A673 (cell line): ENCODE data around the gene AMPD2. TPM values are rescaled to one million over a fixed set of nuclear protein-coding genes. Genes with fewer than 3 reads are reported as not detected.

Source experiments
- BruUV-seq: library from RNA; stranded (reverse); fragments of 400-500 nt; replicated peaks from 2 replicates; lab custom pipeline; 2021; lab: Mats Ljungman, UMichigan
- CTCF ChIA-PET: fragments of 300-600 bp; sonication (Branson Sonifier 250); formaldehyde crosslinking; loops from one replicate; lab custom pipeline; 2022; ENCODE audit warnings: antibody characterized with exemption; lab: Charles Lee
- POLR2A ChIA-PET: fragments of 300-600 bp; sonication (Branson Sonifier 250); formaldehyde crosslinking; loops from one replicate; lab custom pipeline; 2022; ENCODE audit warnings: antibody characterized with exemption; ENCODE audit not compliant: low non-redundant PET; lab: Charles Lee
- DNase-seq: peaks from one replicate; pipeline ENCODE4 v3.0.0-alpha.2; 2015; ENCODE audit warnings: low spot score
- H3K27ac ChIP-seq: fragments of 200-600 bp; sonication (generic); 2 replicates; pipeline ENCODE4 v1.5.1; 2016; ENCODE audit warnings: mixed run types, low read depth, mild to moderate bottlenecking, mixed read lengths, antibody characterized with exemption, low read length; ENCODE audit not compliant: poor library complexity, severe bottlenecking
- H3K27me3 ChIP-seq: fragments of 200-600 bp; sonication (generic); replicated peaks from 2 replicates; pipeline ENCODE4 v1.6.1; 2017; ENCODE audit warnings: mixed run types, low read depth, mild to moderate bottlenecking, mixed read lengths, antibody characterized with exemption, low read length; ENCODE audit not compliant: insufficient read depth, poor library complexity
- H3K36me3 ChIP-seq: fragments of 200-600 bp; sonication (generic); 2 replicates; pipeline ENCODE4 v1.6.1; 2016; ENCODE audit warnings: mixed run types, mild to moderate bottlenecking, mixed read lengths, antibody characterized with exemption, low read length; ENCODE audit not compliant: insufficient read depth, poor library complexity, severe bottlenecking
- H3K4me1 ChIP-seq: fragments of 200-600 bp; sonication (generic); 2 replicates; pipeline ENCODE4 v1.6.1; 2017; ENCODE audit warnings: mixed run types, mild to moderate bottlenecking, mixed read lengths, antibody characterized with exemption, low read length; ENCODE audit not compliant: insufficient read depth, poor library complexity, severe bottlenecking
- H3K4me3 ChIP-seq: fragments of 200-600 bp; sonication (generic); 2 replicates; pipeline ENCODE4 v1.5.1; 2016; ENCODE audit warnings: low read depth, mixed run types, mild to moderate bottlenecking, mixed read lengths, low read length; ENCODE audit not compliant: poor library complexity, severe bottlenecking
- H3K9me3 ChIP-seq: fragments of 200-600 bp; sonication (generic); 2 replicates; pipeline ENCODE4 v1.6.1; 2016; ENCODE audit warnings: mixed run types, low read depth, mild to moderate bottlenecking, mixed read lengths, antibody characterized with exemption, low read length; ENCODE audit not compliant: poor library complexity, severe bottlenecking
- EZH2 ChIP-seq: fragments of 200-600 bp; sonication (generic); IDR thresholded peaks from 2 replicates; pipeline ENCODE4 v1.6.1; 2017; ENCODE audit warnings: borderline replicate concordance, low read depth, mild to moderate bottlenecking, mixed read lengths, antibody characterized with exemption, low read length; ENCODE audit not compliant: poor library complexity, severe bottlenecking
- intact Hi-C: fragments of 100-400 bp; cut with micrococcal nuclease; formaldehyde crosslinking; loops from one replicate; pipeline ENCODE4 v1.10.0; 2022; ENCODE audit not compliant: unreplicated experiment
- total RNA-seq: library from RNA; stranded (reverse); gene quantifications from 2 replicates; pipeline ENCODE4 v1.2.3, GENCODE V29; 2021
- TF ChIP-seq, protein P1 (sequence below): fragments of 300-800, 200-600 bp; sonication (generic); conservative IDR thresholded peaks from 2 replicates; pipeline ENCODE4 v1.5.1; 2017; ENCODE audit warnings: low read depth, mild to moderate bottlenecking, antibody characterized with exemption, low read length, moderate library complexity, mixed read lengths

Gene AMPD2
- total RNA-seq, 1 experiment from 2014 or later, result 132 TPM

DNA sequence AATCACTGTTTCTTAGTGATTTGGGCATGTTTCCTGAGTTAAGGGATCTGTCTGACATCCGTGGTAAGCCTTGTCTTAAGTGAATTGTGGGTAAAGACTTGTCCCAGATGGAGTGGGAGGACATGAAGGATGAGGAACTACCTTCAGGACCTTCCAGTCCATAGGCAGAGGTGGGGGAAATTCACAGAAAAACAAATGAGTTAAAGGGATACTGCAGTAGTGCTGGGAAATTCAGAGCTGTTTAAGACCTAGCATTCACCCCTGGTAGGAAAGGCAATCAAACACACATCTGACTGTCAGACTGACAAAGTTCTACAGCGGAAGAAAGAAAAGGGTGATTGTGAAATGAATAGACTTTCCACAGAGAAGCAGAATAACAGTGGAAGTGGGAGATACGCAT lies 3.2 kb upstream of the AMPD2 start:
- POLR2A ChIA-PET, result no interaction called here
- Histone ChIP-seq H3K9me3 (no peaks in the 10 kb centered on the region), H3K36me3 (no peaks in the 10 kb centered on the region), H3K4me3 (no peak overlapping the region), H3K27me3 (no peaks in the 10 kb centered on the region), H3K4me1 (peaks cover 19% of the 10 kb centered on the region), H3K27ac (no peak overlapping the region)
- intact Hi-C loops, result no loop called here
- no peak for TF ChIP-seq EZH2
- CTCF ChIA-PET, result interaction anchor here (1.0 to 1.1 kb wide), 2 partner anchors 14 to 71 kb away, joined by 3 to 5 read pairs; no protein-coding TSS in a partner anchor
- no TSS peak for BruUV-seq
- no peak for DNase-seq

DNA sequence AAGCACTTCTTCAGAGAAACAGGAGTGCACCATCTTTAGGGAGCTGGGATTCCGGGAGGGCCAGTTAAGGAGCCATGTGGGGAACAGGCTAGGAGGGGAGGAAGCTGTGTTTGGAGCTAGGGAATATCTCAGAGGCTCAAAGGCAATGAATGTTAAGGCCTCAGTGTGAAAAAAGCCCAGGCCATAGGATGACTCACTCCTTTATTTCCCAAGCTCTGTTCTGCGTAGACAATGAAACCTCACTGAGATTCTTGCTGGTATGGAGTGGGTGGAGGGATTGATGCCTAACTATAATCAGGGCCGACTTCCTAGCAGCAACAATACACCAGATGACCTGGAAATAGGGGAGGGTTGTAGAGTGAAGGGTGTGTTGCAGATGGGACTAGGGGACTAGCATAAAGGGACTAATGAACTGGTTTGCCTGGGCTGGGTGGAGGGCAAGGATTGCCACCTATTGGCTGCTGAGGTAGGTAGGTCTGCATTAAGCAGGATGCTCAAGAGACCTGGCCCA lies 2.3 kb upstream of the AMPD2 start:
- POLR2A ChIA-PET, result interaction anchor here (0.5 kb wide), 1 partner anchor 13 kb away, joined by 7 read pairs; no protein-coding TSS in a partner anchor
- CTCF ChIA-PET, result interaction anchor here (1.0 to 1.1 kb wide), 2 partner anchors 13 to 72 kb away, joined by 3 to 5 read pairs; no protein-coding TSS in a partner anchor
- H3K27ac ChIP-seq, result no peak overlapping the region
- H3K4me1 ChIP-seq, result peaks cover 29% of the 10 kb centered on the region
- DNase-seq, result peak; percentile 73
- H3K36me3 ChIP-seq, result no peaks in the 10 kb centered on the region
- H3K27me3 ChIP-seq, result no peaks in the 10 kb centered on the region
- H3K4me3 ChIP-seq, result no peak overlapping the region
- no peaks in the 10 kb centered on the region for H3K9me3 ChIP-seq
- TF ChIP-seq, protein P1, sequence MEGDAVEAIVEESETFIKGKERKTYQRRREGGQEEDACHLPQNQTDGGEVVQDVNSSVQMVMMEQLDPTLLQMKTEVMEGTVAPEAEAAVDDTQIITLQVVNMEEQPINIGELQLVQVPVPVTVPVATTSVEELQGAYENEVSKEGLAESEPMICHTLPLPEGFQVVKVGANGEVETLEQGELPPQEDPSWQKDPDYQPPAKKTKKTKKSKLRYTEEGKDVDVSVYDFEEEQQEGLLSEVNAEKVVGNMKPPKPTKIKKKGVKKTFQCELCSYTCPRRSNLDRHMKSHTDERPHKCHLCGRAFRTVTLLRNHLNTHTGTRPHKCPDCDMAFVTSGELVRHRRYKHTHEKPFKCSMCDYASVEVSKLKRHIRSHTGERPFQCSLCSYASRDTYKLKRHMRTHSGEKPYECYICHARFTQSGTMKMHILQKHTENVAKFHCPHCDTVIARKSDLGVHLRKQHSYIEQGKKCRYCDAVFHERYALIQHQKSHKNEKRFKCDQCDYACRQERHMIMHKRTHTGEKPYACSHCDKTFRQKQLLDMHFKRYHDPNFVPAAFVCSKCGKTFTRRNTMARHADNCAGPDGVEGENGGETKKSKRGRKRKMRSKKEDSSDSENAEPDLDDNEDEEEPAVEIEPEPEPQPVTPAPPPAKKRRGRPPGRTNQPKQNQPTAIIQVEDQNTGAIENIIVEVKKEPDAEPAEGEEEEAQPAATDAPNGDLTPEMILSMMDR, result no peak
- no peak for TF ChIP-seq EZH2
- intact Hi-C loops, result no loop called here
- BruUV-seq, result no TSS peak

DNA sequence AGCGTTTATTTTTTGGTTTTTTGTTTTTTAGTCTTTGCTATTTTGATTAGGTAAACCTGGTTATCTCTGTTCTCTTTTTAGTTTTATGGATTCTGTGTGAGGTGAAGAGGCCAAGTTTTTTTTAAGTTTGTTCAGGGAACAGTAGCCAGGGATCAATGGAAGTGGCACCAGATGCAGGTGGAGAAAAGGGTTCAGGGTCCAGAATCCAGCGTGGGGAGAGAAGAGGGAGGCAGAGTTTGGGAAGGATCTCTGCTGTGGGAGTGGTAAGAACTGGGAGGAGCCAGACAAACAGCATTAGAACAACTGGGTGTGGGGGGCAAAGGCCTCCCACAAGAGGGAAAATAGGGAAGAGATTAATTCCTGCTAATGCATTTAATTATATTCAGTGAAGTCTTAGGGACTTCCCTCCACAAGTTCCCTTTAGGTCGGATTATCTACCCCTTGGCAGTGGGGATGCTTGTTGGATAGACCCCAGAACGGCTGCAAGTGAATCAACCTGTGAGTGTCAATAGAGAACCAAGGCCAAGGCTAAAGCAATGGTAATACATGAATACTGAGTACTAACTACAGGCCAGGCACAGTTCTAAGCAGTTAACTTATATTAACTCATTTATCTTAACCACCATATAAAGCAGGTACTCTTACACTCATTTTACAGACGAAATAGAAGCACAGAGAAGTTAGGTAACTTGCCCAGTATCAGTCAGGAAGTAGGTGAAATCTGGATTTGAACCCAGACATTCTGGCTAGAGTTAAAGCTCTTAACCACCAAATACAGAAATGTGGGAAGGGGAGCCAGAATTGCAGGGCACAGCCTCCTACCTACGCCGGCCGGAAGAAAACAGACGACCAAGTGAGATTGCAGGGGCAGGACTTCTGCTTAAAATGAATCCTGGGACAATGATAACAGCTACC lies 719 bp upstream of the AMPD2 start:
- ChIA-PET POLR2A (no interaction called here), CTCF (no interaction called here)
- intact Hi-C loops, result no loop called here
- peak; percentile 30 for DNase-seq
- H3K27me3 ChIP-seq, result no peaks in the 10 kb centered on the region
- H3K4me3 ChIP-seq, result peak overlapping the region; percentile 88
- no peaks in the 10 kb centered on the region for H3K9me3 ChIP-seq
- no peak for TF ChIP-seq EZH2
- TF ChIP-seq, protein P1, result no peak
- peak overlapping the region; percentile 92 for H3K27ac ChIP-seq
- peaks cover 42% of the 10 kb centered on the region for H3K4me1 ChIP-seq
- no peaks in the 10 kb centered on the region for H3K36me3 ChIP-seq
- BruUV-seq, result TSS peak; percentile 92
